GM13976 (cell line): ENCODE results near the gene PEAK1.

Experiments
- DNase-seq: peaks from one replicate; pipeline ENCODE4 v3.0.0; 2012; ENCODE audit warnings: low spot score
- CTCF ChIP-seq: IDR thresholded peaks from 2 replicates; pipeline ENCODE4 v1.5.1; 2012; ENCODE audit warnings: borderline replicate concordance, mild to moderate bottlenecking; ENCODE audit not compliant: insufficient read depth; ENCODE audit errors: extremely low read depth, missing control alignments, control extremely low read depth
- in situ Hi-C: fragments of 300-500 bp; cut with MboI; formaldehyde crosslinking; loops from one replicate; pipeline ENCODE4 v1.12.0; 2022; ENCODE audit warnings: low sequenced_read_pairs, mixed read lengths, inconsistent platforms; ENCODE audit not compliant: unreplicated experiment

PEAK1 gene

GRCh38 chr15:77068633-77069032, 351.3 kb downstream of the PEAK1 start:
- DNase-seq, result no peak
- in situ Hi-C loops, result no loop called here
- no peak for TF ChIP-seq CTCF

- TF ChIP-seq CTCF, result no peak
- no peak for DNase-seq
- in situ Hi-C loops, result no loop called here
Measured at GRCh38 chr15:77067691-77068367, 352.1 kb downstream of the PEAK1 start.

- DNase-seq, result no peak
- TF ChIP-seq CTCF, result no peak
- in situ Hi-C loops, result no loop called here
Measured at GRCh38 chr15:77066971-77067690, 352.8 kb downstream of the PEAK1 start.

- no peak for DNase-seq
Measured at GRCh38 chr15:77064539-77065308, 355.2 kb downstream of the PEAK1 start.

DNA sequence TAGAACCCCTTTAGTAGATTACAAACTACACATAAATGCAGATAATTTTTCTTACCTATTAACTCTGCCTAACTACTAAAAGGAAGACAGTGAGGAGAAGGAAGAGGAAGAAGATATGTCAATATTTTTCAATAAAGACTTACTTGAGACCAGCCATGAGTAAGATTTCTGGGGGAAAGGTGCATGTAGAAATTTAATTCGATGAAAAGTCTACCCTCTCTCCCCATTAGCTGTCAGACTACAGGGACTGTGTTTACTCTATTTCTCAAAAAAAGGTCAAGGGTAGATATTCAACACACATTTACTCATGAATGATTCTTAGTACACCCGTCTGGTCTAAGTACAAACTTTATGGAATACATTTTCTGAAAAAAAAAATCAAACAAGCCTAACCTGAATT, 355.8 kb downstream of the PEAK1 start:
- TF ChIP-seq CTCF, result no peak
- in situ Hi-C loops, result no loop called here
- no peak for DNase-seq

More at GRCh38 chr15:77064539-77065308, 355.2 kb downstream of the PEAK1 start:
- in situ Hi-C loops, result no loop called here
- no peak for TF ChIP-seq CTCF

DNA sequence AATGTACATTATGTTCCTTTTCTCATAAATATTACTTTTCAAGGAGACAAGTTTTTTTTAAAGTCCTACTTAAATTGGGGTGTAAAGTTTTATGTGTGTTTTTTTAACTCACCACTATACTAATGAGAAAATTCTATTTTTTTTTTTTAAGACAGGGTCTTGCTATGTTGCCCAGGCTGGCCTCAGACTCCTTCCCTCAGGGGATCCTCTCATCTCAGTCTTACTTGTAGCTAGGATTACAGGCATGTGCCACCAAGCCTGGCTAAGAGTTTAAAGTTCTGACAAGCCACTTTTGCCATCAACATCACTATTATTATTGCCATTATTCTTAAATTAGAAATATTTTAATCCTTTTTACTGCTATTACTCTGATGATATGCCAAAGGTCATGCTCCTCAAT, 356.7 kb downstream of the PEAK1 start:
- no peak for DNase-seq
- no peak for TF ChIP-seq CTCF
- in situ Hi-C loops, result no loop called here
